WTC11 (cell line): ENCODE results near the gene GMPR. TPM values are rescaled to one million over a fixed set of nuclear protein-coding genes. Genes with fewer than 3 reads are reported as not detected.

Experiments
- ATAC-seq: fragments of 200-7000 bp; cut with Tn5 transposase; 2 replicates; pipeline ENCODE4 v1.10.0; 2021; ENCODE audit warnings: mild to moderate bottlenecking, moderate library complexity
- CTCF ChIA-PET: fragments of 300-600 bp; sonication (Branson Sonifier 250); formaldehyde crosslinking; loops from one replicate; lab custom pipeline; 2021; ENCODE audit warnings: antibody characterized with exemption; lab: Charles Lee
- POLR2A ChIA-PET: fragments of 350-600 bp; sonication (Branson Sonifier 250); formaldehyde crosslinking; loops from one replicate; lab custom pipeline; 2021; ENCODE audit warnings: antibody characterized with exemption; lab: Charles Lee
- DNase-seq: peaks from one replicate; pipeline ENCODE4 v3.0.0; 2021; ENCODE audit warnings: low spot score
- H3K27ac Mint-ChIP-seq: 2 replicates; pipeline ENCODE4 v1.8.0; 2021; ENCODE audit warnings: mixed read lengths
- H3K27me3 Mint-ChIP-seq: 2 replicates; pipeline ENCODE4 v1.8.0; 2021; ENCODE audit warnings: low read depth, mild to moderate bottlenecking, moderate library complexity, mixed read lengths
- H3K36me3 Mint-ChIP-seq: 2 replicates; pipeline ENCODE4 v1.8.0; 2021; ENCODE audit warnings: mixed read lengths
- H3K4me1 Mint-ChIP-seq: 2 replicates; pipeline ENCODE4 v1.8.0; 2022; ENCODE audit warnings: mixed read lengths
- H3K4me3 Mint-ChIP-seq: 2 replicates; pipeline ENCODE4 v1.8.0; 2021; ENCODE audit warnings: mild to moderate bottlenecking, moderate library complexity, mixed read lengths
- H3K9me3 Mint-ChIP-seq: 2 replicates; pipeline ENCODE4 v1.8.0; 2021; ENCODE audit warnings: mixed read lengths
- AFF4 ChIP-seq: sonication (generic); formaldehyde crosslinking; IDR thresholded peaks from 2 replicates; pipeline ENCODE4 v1.8.1; 2023; ENCODE audit warnings: mild to moderate bottlenecking, missing genetic modification reagents, borderline replicate concordance
- ATF2 ChIP-seq: sonication (generic); formaldehyde crosslinking; IDR thresholded peaks from 2 replicates; pipeline ENCODE4 v1.8.1; 2022; ENCODE audit warnings: low read depth, missing genetic modification reagents, borderline replicate concordance
- CDX4 ChIP-seq: fragments of 250-450 bp; sonication (Bioruptor Pico); IDR thresholded peaks from 2 replicates; pipeline ENCODE4 v1.9.0; 2021; ENCODE audit warnings: moderate library complexity, mild to moderate bottlenecking, inconsistent platforms, borderline replicate concordance
- CREM ChIP-seq: sonication (generic); formaldehyde crosslinking; IDR thresholded peaks from 2 replicates; pipeline ENCODE4 v1.8.1; 2022; ENCODE audit warnings: mild to moderate bottlenecking, missing genetic modification reagents, moderate library complexity
- E2F4 ChIP-seq: sonication (generic); formaldehyde crosslinking; IDR thresholded peaks from 2 replicates; pipeline ENCODE4 v1.8.1; 2022; ENCODE audit warnings: low read depth, mild to moderate bottlenecking, moderate library complexity, missing genetic modification reagents, borderline replicate concordance
- E2F5 ChIP-seq: sonication (generic); formaldehyde crosslinking; IDR thresholded peaks from 2 replicates; pipeline ENCODE4 v1.8.1; 2022; ENCODE audit warnings: mild to moderate bottlenecking, moderate library complexity, missing genetic modification reagents
- ESRRA ChIP-seq: sonication (generic); formaldehyde crosslinking; IDR thresholded peaks from 2 replicates; pipeline ENCODE4 v1.8.1; 2022; ENCODE audit warnings: mild to moderate bottlenecking, missing genetic modification reagents, borderline replicate concordance
- HMGA2 ChIP-seq: fragments of 250-450 bp; sonication (Bioruptor Pico); IDR thresholded peaks from 2 replicates; pipeline ENCODE4 v1.4.0; 2021; ENCODE audit warnings: mild to moderate bottlenecking, moderate library complexity
- JUN ChIP-seq: sonication (generic); formaldehyde crosslinking; IDR thresholded peaks from 2 replicates; pipeline ENCODE4 v1.8.0; 2023; ENCODE audit warnings: mild to moderate bottlenecking, missing genetic modification reagents
- MLX ChIP-seq: sonication (generic); formaldehyde crosslinking; IDR thresholded peaks from 2 replicates; pipeline ENCODE4 v1.8.1; 2023; ENCODE audit warnings: mild to moderate bottlenecking, missing genetic modification reagents, moderate library complexity
- PRDM15 ChIP-seq: sonication (generic); formaldehyde crosslinking; IDR thresholded peaks from 2 replicates; pipeline ENCODE4 v1.8.0; 2022; ENCODE audit warnings: missing genetic modification reagents
- PRRX2 ChIP-seq: fragments of 250-450 bp; sonication (Bioruptor Pico); IDR thresholded peaks from 2 replicates; pipeline ENCODE4 v1.8.0; 2021; ENCODE audit warnings: mild to moderate bottlenecking
- SMAD4 ChIP-seq: sonication (generic); formaldehyde crosslinking; IDR thresholded peaks from 2 replicates; pipeline ENCODE4 v1.8.0; 2022; ENCODE audit warnings: mild to moderate bottlenecking, missing genetic modification reagents
- TEAD1 ChIP-seq: sonication (generic); formaldehyde crosslinking; IDR thresholded peaks from 2 replicates; pipeline ENCODE4 v1.8.0; 2022; ENCODE audit warnings: mild to moderate bottlenecking, missing genetic modification reagents
- TP53 ChIP-seq: sonication (generic); formaldehyde crosslinking; IDR thresholded peaks from 2 replicates; pipeline ENCODE4 v1.8.1; 2023; ENCODE audit warnings: mild to moderate bottlenecking, missing genetic modification reagents
- USF1 ChIP-seq: sonication (generic); formaldehyde crosslinking; IDR thresholded peaks from 2 replicates; pipeline ENCODE4 v1.8.0; 2022; ENCODE audit warnings: mild to moderate bottlenecking, missing genetic modification reagents
- ZBTB43 ChIP-seq: sonication (generic); formaldehyde crosslinking; IDR thresholded peaks from 2 replicates; pipeline ENCODE4 v1.8.1; 2023; ENCODE audit warnings: mild to moderate bottlenecking, missing genetic modification reagents
- ZNF232 ChIP-seq: sonication (generic); formaldehyde crosslinking; IDR thresholded peaks from 2 replicates; pipeline ENCODE4 v1.8.0; 2022; ENCODE audit warnings: mild to moderate bottlenecking, missing genetic modification reagents
- ZNF281 ChIP-seq: sonication (generic); formaldehyde crosslinking; IDR thresholded peaks from 2 replicates; pipeline ENCODE4 v1.8.0; 2023; ENCODE audit warnings: mild to moderate bottlenecking, missing genetic modification reagents
- ZNF416 ChIP-seq: fragments of 250-450 bp; sonication (Bioruptor Pico); IDR thresholded peaks from 2 replicates; pipeline ENCODE4 v1.9.0; 2021; ENCODE audit warnings: mild to moderate bottlenecking, inconsistent platforms
- total RNA-seq: library from RNA; stranded (reverse); gene quantifications from 3 replicates; pipeline ENCODE4 v1.2.3, GENCODE V29; 2021

Gene GMPR
- total RNA-seq, 1 experiment from 2014 or later = 2.4 TPM

- H3K27me3 Mint-ChIP-seq = no peaks in the 10 kb centered on the region
- TF ChIP-seq CDX4 (CRISPR knock-in tag) (no peak), PRRX2 (CRISPR knock-in tag) (no peak), PRDM15 (no peak), MLX (no peak), TP53 (no peak), JUN (CRISPR knock-in tag) (no peak), USF1 (CRISPR knock-in tag) (no peak), ATF2 (CRISPR knock-in tag) (no peak), AFF4 (CRISPR knock-in tag) (no peak), E2F5 (CRISPR knock-in tag) (no peak), ZNF232 (no peak), SMAD4 (CRISPR knock-in tag) (no peak), CREM (CRISPR knock-in tag) (no peak), ZNF416 (no peak), HMGA2 (CRISPR knock-in tag) (no peak), ZNF281 (CRISPR knock-in tag) (no peak), E2F4 (CRISPR knock-in tag) (no peak), ESRRA (CRISPR knock-in tag) (no peak), ZBTB43 (CRISPR knock-in tag) (no peak), TEAD1 (CRISPR knock-in tag) (no peak)
- no peak overlapping the region for H3K4me3 Mint-ChIP-seq
These were observed 49.8 kb downstream of the GMPR start for GRCh38 chr6:16288163-16288562.

More at GRCh38 chr6:16288163-16288562, 49.8 kb downstream of the GMPR start:
- H3K36me3 Mint-ChIP-seq = no peaks in the 10 kb centered on the region
- DNase-seq = no peak
- peaks cover 10% of the 10 kb centered on the region for H3K4me1 Mint-ChIP-seq
- ChIA-PET CTCF (interaction anchor here (1.4 to 3.6 kb wide), 3 partner anchors 11 to 122 kb away, joined by 7 to 14 read pairs (median 8); no protein-coding TSS in a partner anchor), POLR2A (no interaction called here)
- ATAC-seq = no peak
- H3K9me3 Mint-ChIP-seq = no peaks in the 10 kb centered on the region
- H3K27ac Mint-ChIP-seq = no peak overlapping the region
